ENCODE measurements around the gene GALM. TPM values are rescaled to one million over a fixed set of nuclear protein-coding genes. Genes with fewer than 3 reads are reported as not detected.

The GALM gene
- total and polyA plus RNA-seq, 4 donors: 20.5 to 32.8 (median 26.1) TPM

- H3K9me3 ChIP-seq (ENCODE audit: control insufficient read depth in 4 of 4, low read length in 3 of 4): no peaks in the 10 kb centered on the region
- TF ChIP-seq ATF3 (IDR thresholded peaks at IDR 0.05): peak; percentile 84
- TF ChIP-seq SP1 (IDR thresholded peaks at IDR 0.05): peak; percentile 83
- TF ChIP-seq FOXA1 (IDR thresholded peaks at IDR 0.05): no peak
- TF ChIP-seq TAF1 (conservative IDR thresholded peaks at IDR 0.05): peak; percentile 100
- peak; percentile 97 for TF ChIP-seq REST (IDR thresholded peaks at IDR 0.05)
- no peak for TF ChIP-seq CTCF (IDR thresholded peaks at IDR 0.05; ENCODE audit: low read depth, low read length, missing input control)
- TF ChIP-seq FOXA2 (IDR thresholded peaks at IDR 0.05): no peak
- TF ChIP-seq RAD21 (IDR thresholded peaks at IDR 0.05): peak; percentile 31 to 52
- TF ChIP-seq HNF4A (conservative IDR thresholded peaks at IDR 0.05): peak; percentile 19 to 35
- TF ChIP-seq NR2F2 (IDR thresholded peaks at IDR 0.05): peak; percentile 73
- peak; percentile 89 for TF ChIP-seq MAX (IDR thresholded peaks at IDR 0.05)
- TF ChIP-seq YY1 (IDR thresholded peaks at IDR 0.05): peak; percentile 99
- TF ChIP-seq HNF4G (IDR thresholded peaks at IDR 0.05): no peak
- TF ChIP-seq GABPA (IDR thresholded peaks at IDR 0.05 in 1 of 2, conservative IDR thresholded peaks at IDR 0.05 in 1 of 2): peak; percentile 33 to 87
- TF ChIP-seq ZBTB33 (IDR thresholded peaks at IDR 0.05): peak; percentile 18
- peak in 1 of 2 donors; percentile 52 for TF ChIP-seq EGR1 (IDR thresholded peaks at IDR 0.05; ENCODE audit: low read depth in 2 of 2)
- peak; percentile 70 for TF ChIP-seq RXRA (IDR thresholded peaks at IDR 0.05)
- TF ChIP-seq JUND (IDR thresholded peaks at IDR 0.05): peak in 1 of 2 donors; percentile 67
- no peaks in the 10 kb centered on the region for H3K27me3 ChIP-seq (ENCODE audit: control insufficient read depth in 4 of 4, insufficient read depth in 4 of 4, low read length in 3 of 4)
- peak within 1 kb of the TSS; percentile 99 to 100 for H3K27ac ChIP-seq (ENCODE audit: low read depth in 1 of 2, low read length in 2 of 2)
- DNase-seq (ENCODE audit: low spot score): peak; percentile 97
- peak within 1 kb of the TSS; percentile 82 to 98 (median 97) for H3K4me3 ChIP-seq (ENCODE audit: low read depth in 1 of 3, low read length in 3 of 3)
- peak within 1 kb of the TSS; percentile 77 to 98 for H3K9ac ChIP-seq (ENCODE audit: low read depth in 1 of 2, low read length in 2 of 2)
- WGBS: under 1% methylated on average over 68 of the region's 68 CpGs
- H3K4me1 ChIP-seq (ENCODE audit: control insufficient read depth in 4 of 4, insufficient read depth in 4 of 4, low read length in 3 of 4): peaks cover 4 to 48% (median 41%) of the 10 kb centered on the region in 4 donors
- peaks cover 3 to 32% (median 28%) of the 10 kb centered on the region in 4 donors for H3K36me3 ChIP-seq (ENCODE audit: control insufficient read depth in 4 of 4, insufficient read depth in 3 of 4, low read depth in 1 of 4, low read length in 3 of 4)
These were observed 85.1 kb downstream of the GALM start, which contains the start of gene SRSF7 for GRCh38 chr2:38750891-38751595. TSS of gene SRSF7 (minus strand) at chr2:38751361. CDS start at chr2:38751256, 105 bp downstream.

Data from liver (tissue), 9 donors.